SIG-M5 treated with dmso at 0.1 percent for 504 hours (cell line): ENCODE measurements around the gene PRRX2.
"Not testable (repeated sequence)": the region's sequence is repeated elsewhere in the genome, so short reads cannot be mapped to it uniquely, and the experiment has no call there.

Source experiments
- DNase-seq: peaks from one replicate; lab custom pipeline; 2025; ENCODE audit not compliant: unreplicated experiment; lab: John Stamatoyannopoulos, UW

The PRRX2 gene

DNA sequence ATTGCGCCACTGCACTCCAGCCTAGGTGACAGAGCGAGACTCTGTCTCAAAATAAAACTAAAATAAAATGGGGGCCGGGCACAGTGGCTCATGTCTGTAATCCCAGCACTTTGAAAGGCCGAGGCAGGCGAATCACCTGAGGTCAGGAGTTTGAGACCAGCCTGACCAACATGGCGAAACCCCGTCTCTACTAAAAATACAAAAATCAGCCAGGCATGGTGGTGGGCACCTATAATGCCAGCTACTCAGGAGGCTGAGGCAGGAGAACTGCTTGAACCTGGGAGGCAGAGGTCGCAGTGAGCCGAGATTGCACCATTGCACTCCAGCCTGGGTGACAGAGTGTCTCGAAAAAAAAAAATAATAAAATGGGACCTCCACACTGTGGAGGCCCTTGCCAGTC is 29.1 kb upstream of the PRRX2 start:
- not testable (repeated sequence) for DNase-seq

DNA sequence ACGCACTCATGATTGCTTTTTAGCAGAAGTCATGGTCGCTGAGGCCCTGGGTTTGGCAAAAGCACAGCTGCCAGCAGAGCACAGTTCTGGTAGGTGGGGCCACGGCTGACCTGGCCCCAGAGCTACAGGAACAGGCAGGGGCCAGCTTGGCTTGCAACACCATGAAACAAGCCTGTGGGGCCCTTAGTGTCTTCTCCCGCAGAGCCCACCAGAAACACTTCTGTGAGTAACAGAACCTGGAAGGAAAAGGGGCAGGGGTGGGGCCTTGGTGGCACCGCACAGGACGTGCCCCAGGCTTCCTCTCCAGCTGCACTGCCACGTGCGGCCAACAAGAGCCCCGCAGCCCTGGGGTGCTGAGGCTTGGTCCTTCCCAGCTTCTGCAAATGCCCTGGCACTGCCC is 28.3 kb upstream of the PRRX2 start:
- DNase-seq = no peak

DNA sequence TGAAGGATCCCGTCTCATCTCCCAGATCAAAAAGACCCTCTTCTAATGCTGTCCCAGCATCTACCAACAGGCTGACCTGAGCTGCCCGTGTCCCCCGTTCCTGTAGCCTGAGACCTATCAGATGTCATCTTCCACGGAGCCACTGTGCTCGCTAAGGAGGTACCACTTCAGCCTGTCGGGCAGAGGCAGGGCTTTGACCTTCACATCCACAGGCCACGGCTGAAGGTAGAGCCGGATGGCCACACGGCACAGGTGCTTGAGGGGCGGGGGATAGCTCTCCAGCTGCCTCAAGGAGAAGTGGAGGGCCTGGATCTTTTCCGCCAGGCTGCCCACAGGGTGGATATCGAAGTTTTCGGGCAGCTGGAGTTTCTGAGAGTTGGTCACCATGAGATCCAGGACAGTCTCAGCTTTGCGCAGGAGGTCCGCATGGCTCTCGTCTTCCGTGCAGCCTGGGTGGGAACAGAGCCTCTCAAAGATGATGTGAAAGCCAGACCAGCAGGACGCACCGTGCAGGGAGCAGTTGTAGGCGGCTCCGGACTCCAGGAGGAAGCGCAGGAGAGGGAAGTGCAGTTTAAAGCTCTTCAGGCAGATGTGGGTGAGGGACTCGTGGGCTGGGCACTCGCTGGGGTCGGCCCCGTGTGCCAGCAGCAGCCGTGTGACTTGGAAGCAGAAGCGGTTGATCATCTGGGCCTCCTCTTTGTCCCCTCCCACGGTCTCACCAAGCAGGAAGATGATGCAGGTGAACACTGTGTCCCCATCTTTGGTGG is 27.6 kb upstream of the PRRX2 start:
- no peak for DNase-seq

DNA sequence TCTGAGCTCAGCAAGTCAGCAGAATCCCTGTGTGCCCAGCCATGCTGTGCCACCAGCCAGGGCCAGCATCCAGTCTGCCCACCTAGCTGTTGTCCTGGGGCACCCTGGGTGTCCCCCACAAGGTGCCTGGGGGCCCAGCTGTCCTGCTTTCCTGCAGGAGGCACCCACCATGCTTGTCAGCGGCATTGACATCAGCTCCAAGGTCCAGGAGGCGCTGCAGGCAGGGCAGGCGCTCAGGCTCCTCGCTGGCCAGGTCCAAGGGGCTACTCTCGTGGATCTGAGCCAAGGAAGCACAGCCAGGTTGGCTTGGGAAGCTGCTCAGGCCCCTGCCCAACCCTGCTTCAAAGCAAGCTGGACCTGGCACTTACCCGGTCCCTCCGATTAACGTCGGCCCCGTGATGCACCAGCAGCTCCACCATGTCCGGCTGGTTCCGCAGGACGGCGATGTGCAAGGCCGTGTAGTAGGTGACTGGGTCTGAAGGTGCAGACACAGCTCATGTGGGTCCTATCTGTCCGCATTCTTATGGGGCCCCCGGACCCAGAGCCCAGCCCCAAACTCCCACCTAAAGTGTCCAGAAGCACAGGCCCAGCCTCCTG is 26.3 kb upstream of the PRRX2 start:
- no peak for DNase-seq

DNA sequence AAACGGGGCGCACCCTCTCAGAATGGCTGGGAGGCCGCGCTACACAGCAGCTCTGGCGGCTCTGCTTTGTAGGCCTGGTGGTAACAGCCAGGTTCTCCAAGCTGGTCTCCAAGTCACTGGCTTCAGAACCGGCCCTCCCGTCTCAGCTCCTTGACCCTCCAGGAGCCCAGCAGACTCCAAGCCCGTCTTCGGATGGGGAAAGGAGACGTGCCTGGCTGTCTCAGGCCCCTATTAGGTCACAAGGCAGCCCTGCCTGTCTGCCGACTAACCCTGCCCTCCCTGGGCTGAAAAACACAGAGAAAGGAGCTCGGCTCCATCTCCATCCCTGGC is 25.7 kb upstream of the PRRX2 start:
- DNase-seq = no peak

DNA sequence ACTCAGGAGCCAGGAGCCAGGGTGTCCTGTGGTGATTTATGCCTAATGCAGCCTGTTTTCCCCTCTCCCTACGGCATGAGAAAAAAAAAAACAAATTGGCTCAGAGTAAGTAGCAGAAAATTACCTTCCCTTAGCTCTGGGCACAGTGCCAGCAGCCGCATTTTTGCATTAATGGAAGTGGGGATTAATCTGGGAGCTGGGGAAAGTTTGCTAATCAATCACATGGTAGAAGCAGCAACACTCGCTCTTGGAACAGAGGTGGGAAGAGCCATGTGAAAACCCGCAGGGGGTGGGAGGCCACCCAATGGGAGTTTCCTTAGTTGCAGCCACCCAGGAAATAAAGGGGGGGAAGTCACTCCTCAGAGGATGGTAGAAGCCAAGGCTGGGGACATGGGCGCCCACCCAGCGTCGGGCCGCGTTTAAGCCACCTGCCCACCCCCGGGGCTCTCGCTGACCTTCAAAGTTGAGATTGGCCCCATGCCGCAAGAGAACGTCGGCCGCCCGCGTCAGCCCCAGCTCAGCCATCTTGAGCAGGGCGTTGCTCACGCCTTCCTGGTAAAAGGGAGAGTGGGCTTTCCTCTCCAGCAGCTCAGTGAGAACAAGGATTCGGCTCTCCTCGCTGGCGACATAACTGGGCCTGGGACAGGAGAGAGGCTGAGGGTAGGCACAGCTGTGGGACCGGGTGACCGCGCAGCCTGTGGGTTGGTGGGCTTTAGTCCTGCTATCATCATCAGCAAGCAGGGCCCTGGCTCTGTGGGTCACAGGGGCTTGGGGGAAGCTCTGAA is 25.2 kb upstream of the PRRX2 start:
- no peak for DNase-seq

DNA sequence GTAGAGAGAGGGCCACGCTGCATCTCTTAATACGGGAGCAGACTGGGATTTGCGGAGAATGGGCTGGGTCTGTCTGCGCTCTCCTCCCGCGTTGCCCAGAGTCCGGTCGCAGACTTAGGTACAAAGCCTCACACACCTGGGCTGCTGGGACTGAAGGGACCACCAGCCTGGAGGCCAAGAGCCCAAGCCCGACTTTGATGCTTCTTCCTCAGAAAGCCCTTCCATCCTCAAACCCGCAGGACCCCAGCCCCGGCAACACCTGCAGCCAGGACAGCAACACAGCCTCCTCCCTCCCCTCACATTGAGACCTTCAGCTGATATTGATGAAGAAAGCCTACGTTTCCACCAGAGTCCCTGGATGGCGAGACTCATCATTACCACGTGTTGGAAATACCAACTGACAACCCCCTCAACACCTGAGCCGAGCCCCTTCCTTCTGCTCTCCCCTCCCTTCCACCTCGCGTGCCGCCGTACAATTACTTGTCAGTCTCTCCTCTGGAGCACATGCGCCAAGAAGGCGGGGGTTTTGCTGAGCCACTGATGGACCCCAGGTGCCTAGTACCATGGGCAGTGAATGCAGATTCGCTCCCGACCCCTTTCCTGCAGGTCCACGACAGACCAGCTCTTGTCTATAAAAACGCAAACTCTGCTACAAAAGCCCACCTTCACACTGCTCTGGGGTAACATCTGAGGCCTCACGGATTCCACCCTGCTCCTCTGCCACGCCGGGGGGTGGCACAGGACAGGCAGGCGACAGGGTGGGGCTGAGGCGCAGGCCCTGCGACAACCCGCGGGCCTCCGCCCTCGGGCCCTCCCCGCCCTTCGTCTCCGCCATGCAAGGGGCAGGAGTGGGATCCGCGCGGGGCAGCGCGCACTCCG is 24.3 kb upstream of the PRRX2 start:
- no peak for DNase-seq

DNA sequence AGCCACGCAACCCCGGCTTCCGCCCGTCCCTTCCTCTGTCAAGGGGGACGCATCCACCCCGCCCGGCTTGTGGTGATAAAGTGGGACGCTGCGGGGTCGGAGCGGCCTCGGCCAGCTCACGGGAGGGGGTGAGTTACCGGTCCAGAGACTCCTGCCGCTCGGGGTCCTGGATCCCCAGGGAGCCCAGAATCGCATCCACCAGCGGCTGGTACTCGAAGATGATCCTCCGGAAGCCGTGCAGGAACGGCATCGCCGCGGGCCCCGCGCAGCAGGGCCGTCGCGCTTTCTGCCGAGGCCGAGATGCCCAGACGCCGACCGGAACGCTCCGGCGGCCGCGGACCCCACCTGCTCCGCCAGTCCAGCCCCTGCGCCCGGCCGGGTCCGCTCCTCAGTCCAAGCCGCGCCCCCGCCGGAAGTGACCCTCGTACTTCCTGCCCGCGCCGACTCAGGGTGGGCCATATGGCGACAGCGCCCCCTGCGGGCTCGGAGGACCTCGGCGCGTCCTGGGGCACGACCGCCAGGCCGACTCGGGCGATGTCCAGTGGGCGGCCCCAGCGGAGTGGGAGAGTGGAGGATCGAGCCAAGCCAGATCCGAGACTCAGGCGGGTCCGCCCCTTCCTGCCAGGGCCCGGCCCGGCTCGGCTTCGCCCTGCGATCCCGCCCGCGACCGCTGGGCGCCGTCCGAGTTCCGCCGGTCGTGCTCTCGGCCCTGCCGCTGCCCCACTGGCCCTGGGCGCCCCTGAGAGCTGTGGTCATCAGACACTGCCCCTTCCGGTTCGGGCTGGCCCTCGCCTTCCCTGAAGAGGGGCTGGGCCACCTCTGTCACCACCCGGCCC is 23.5 kb upstream of the PRRX2 start, which contains the start of gene ASB6:
TSS of gene ASB6 (minus strand) at position 402 of the 836 bp plus-strand sequence. CDS start at position 250, 152 bp downstream.
- DNase-seq = peak; percentile 86

DNA sequence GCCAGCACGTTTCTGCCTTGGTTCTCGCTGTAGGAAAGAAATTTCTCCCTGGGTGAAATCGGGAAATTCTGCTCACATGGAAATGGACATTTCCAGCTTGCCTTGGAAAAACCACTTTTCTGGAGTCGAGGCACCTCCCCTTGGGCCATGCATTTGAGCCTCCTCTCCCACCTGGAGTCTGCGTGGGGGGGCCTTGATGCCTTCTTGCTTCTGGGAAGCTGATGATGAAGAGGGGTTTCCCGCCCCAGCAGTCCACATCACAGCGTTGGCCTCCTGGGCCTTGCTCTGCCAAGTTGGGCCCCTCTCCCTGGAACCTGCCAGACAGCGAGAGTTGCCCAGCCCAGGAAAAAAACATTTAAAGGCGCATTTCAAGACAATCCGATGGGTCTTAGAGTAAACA is 21.7 kb upstream of the PRRX2 start:
- no peak for DNase-seq

DNA sequence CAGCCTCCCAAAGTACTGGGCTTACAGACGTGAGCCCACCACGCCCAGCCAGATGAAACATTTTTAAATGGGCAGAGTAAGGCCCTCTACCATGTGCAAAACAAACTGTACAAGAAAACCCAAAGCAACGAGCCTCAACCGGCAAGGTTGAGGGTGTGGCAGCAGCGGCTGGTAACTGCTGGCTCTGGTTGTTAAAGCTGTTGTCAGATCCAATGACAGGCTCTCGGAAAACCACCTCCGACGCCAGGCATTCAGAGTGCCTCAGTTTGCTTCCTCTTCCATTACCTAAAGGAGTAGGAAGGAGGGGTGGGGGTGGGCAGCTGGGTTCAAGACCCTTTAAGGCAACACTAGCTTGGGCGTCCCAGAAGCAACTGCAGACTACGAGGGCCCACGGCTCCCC is 21.1 kb upstream of the PRRX2 start:
- DNase-seq = no peak

DNA sequence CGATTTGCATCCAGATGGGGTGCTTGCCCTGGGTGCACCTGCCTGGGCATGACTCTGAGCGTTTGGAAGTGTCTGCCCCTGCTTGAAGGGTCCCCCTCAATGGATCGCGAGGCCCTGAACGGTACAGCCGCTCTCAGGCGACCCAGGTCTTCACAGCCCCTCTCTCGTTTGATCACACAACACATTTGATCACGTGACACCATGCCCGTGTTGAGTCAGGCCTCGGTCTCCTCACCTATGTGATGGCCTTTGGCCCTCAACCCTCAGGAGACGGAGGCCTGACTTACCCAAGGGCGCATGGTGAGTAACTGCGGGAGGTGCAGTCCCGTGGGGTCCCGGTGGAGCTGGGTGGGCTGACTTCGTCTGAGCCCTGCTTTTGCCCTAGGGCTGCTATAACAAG is 20.5 kb upstream of the PRRX2 start:
- no peak for DNase-seq

DNA sequence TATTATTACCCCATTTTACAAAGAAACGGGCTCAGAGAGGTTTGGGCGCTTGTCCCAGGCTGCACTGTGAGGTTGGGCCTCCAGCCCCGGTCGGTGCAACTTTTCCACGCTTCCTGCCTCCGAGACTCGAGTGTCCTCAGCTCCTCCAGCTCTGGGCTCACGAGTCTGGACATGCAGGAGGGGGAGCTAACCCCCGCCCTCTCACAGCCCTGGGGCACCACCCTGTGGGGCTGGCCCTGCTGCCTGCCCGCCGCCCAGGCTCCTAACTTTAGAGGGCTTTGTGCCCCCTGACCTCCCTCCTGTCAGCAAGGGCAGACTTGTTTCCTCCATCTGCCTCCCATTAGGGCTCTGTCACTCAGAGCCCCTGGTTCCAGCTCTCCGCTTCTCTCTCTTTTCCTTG is 19.2 kb upstream of the PRRX2 start:
- no peak for DNase-seq

DNA sequence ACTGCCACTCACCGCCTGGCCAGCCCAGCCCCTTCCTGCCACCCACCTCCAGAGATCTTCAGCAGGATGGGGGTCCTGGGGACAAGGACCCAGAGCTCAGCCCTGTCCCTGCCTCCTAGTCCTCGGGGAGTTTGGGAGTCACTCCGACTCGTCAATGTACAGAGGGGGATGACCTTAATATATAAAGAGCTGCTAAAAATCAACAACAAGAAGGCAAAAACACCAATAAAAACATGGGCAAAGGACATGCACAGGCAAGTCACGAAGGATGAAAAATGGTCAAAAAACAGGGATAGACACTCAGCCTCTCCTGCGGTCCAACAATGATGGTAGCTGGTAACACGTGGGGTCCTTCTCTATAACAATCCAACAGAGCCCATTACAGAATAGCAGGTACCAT is 18.8 kb upstream of the PRRX2 start:
- DNase-seq = no peak

DNA sequence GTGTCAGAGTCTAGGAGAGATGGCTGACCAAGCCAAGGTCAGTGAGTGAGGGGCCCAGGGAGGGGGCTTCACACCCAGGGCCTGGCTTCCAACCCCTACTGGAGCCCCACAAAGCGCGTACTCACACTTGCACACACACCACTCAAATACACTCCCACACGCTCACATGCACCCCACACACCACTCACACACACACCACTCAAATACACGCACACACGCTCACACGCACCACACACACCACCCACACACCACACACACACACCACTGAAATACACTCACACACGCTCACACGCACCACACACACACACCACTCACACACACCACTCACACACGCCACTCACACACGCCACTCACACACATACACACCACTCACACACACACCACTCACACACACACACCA is 17.8 kb upstream of the PRRX2 start:
- DNase-seq = no peak

DNA sequence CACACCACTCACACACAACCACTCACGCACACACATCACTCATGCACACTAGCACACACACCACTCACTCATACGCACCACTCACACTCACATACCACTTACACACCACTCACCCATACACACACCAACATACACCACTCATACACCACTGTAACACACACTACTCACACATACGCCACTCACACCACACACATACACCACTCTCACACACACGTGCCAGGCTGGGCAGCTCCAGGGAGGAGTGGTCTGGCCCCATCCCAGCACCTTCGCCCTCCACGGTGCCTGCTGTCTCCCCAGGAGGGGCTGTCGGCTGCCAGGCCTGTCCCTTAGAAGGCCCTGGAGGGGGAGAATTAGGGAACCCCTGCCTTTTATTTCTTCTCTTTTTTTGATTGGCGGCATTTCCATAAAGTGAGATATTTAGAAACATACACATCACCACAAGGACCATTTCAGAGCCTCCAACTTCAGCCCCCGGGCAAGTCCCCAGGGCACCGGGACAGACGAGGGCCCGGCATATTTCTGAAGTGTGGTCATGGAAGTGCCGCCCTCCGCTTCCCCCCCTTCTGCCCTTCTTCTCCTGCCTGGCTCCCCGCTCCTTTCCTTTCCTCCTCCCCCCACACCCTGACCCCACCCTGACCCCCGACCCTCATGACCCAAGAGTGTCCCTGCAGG is 17.2 kb upstream of the PRRX2 start:
- DNase-seq = no peak

DNA sequence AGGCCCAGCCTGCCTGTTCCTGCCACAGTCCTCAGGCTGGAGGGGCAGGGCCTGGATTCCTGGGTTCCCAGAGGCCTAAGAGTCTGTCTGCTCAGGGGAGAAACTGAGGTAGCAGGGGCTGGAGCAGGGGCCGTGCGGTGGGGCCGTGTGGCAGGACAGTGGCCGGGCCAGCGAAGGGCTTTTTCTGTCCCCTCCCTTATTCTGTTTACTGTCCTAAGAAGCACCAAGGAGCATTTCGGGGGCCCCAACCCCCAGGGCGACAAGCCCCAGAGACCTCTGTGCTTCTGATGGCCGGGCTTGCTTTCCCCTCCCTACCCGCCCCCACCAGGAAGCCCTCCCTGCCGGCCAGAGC is 16.7 kb upstream of the PRRX2 start:
- DNase-seq = no peak

DNA sequence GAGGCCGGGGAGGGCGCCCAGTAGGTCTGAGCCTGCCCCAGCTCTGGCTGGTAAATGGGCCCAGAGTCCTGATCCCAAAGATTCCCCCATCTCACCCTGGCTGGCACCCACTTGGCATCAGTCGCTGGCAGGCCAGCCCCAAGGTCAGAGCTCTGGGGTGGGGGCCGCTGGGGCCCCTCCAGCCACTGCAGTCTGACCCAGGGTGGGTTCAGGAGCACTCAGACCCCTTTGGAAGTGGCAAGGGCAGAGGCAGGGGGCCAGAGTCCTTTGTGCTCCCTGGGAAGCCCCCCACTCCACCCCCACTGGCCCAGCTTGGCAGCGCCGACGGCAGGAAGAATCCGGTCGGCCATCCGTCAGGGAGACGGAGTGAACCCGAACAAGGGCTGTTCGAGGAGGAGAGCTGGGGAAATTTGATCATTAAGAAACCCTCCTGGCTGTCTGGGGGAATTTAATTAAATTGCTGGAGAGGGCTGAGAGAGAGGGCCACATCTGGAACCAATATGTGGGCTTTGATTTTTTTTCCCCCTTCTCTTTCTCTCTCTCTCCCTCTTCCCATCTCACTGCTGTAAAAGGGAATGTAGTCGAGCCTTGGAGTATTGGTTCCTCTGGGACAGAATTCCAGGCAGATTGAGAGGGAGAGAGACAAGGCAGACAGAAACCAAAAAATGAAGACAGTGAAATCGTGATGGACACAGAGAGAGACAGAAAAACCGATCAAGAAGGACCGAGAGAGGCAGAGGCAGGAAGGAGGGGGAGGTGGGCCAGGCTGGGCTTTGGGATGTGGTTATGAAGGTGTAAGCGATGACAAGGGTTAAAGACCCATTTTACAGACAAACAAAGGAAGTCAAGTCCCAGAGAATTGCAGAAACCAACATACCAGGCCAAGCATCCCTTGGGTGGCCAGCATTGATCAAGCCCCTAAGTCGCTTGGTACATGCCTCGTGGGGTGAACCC is 15.4 kb upstream of the PRRX2 start:
- DNase-seq = no peak

DNA sequence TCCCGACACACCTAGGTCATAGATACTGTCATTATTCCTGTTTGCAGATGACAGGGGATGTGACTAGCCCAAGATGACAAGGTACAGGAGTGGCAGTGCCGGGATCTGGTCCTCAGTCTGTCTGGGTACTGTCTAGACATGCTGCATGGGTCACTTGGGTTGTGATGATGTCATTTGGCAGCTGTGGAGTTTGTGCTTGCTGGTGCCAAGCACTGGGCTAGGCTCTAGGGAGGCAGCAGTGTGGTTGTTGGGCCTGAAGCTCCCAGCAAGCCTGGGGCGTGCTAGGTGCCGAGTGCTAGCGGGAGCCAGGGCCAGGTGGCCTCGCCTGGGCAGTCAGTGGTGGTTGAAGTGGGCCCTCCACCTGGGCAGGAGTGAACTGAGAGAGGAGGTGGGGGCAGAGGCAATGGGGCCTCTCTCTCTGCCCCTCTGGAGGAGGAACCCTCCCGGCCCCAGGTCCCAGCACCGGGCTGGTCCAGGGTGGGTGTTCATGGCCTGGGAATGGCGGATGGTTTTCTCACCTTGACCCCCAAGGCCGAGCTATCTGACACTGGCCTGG is 14.7 kb upstream of the PRRX2 start:
- DNase-seq = no peak
